OCI-LY7 (cell line): ENCODE data around the gene MALL.

Experiments used
- CTCF ChIP-seq: fragments of 200-600 bp; sonication (generic); conservative IDR thresholded peaks from 2 replicates; pipeline ENCODE4 v1.5.1; 2014; ENCODE audit warnings: mild to moderate bottlenecking, antibody characterized with exemption, low read length, moderate library complexity, mixed read lengths
- EZH2phosphoT487 ChIP-seq: fragments of 200-600 bp; sonication (generic); IDR thresholded peaks from 2 replicates; pipeline ENCODE4 v1.6.1; 2018; ENCODE audit warnings: low read depth, borderline replicate concordance, mild to moderate bottlenecking, mixed run types, antibody characterized with exemption, low read length, moderate library complexity, mixed read lengths

- TF ChIP-seq EZH2phosphoT487 (no peak), CTCF (no peak)
These were observed at the start of gene MALL for GRCh38 chr2:110115291-110116032.
